Caco-2 (cell line): ENCODE data around the gene EIF2S1. TPM values are rescaled to one million over a fixed set of nuclear protein-coding genes. Genes with fewer than 3 reads are reported as not detected.

ENCODE experiments used
- BruUV-seq: library from RNA; stranded (reverse); fragments of 400-500 nt; replicated peaks from 2 replicates; lab custom pipeline; 2021; lab: Mats Ljungman, UMichigan
- CTCF ChIA-PET: fragments of 300-600 bp; sonication (Branson Sonifier 250); formaldehyde crosslinking; loops from one replicate; lab custom pipeline; 2022; ENCODE audit warnings: antibody characterized with exemption; lab: Charles Lee
- POLR2A ChIA-PET: fragments of 300-600 bp; sonication (Branson Sonifier 250); formaldehyde crosslinking; loops from one replicate; lab custom pipeline; 2022; ENCODE audit warnings: antibody characterized with exemption; lab: Charles Lee
- DNase-seq, 2 experiments: peaks; one replicate each; pipeline versions ENCODE4 v3.0.0 to v3.0.0-alpha.2; 2020 to 2022
- H3K27me3 ChIP-seq: replicated peaks from 2 replicates; pipeline ENCODE4 v1.6.0; 2011; ENCODE audit warnings: low read length; ENCODE audit not compliant: control insufficient read depth, insufficient read depth
- H3K36me3 ChIP-seq: 2 replicates; pipeline ENCODE4 v1.5.1; 2011; ENCODE audit warnings: low read length; ENCODE audit not compliant: control insufficient read depth, insufficient read depth
- H3K4me1 ChIP-seq: fragments of 250-450 bp; sonication (Bioruptor Pico); 2 replicates; pipeline ENCODE4 v1.5.1; 2020; ENCODE audit warnings: mild to moderate bottlenecking
- H3K4me3 ChIP-seq: 2 replicates; pipeline ENCODE4 v1.5.1; 2011; ENCODE audit warnings: low read depth, mild to moderate bottlenecking, control low read depth, low read length
- H3K9me3 ChIP-seq: fragments of 250-450 bp; sonication (Bioruptor Pico); 2 replicates; pipeline ENCODE4 v1.5.1; 2020; ENCODE audit warnings: mild to moderate bottlenecking, moderate library complexity
- H3K27ac Mint-ChIP-seq: one replicate; pipeline ENCODE4 v1.8.0; 2022; ENCODE audit warnings: mixed read lengths; ENCODE audit not compliant: unreplicated experiment
- H3K27me3 Mint-ChIP-seq: one replicate; pipeline ENCODE4 v1.8.0; 2022; ENCODE audit warnings: mixed read lengths; ENCODE audit not compliant: insufficient read depth, unreplicated experiment
- H3K36me3 Mint-ChIP-seq: one replicate; pipeline ENCODE4 v1.8.0; 2022; ENCODE audit warnings: mild to moderate bottlenecking, mixed read lengths; ENCODE audit not compliant: insufficient read depth, unreplicated experiment
- H3K4me1 Mint-ChIP-seq: one replicate; pipeline ENCODE4 v1.8.0; 2022; ENCODE audit warnings: low read depth, mixed read lengths; ENCODE audit not compliant: unreplicated experiment
- H3K4me3 Mint-ChIP-seq: one replicate; pipeline ENCODE4 v1.8.0; 2022; ENCODE audit warnings: mild to moderate bottlenecking, moderate library complexity, mixed read lengths; ENCODE audit not compliant: unreplicated experiment
- H3K9me3 Mint-ChIP-seq: one replicate; pipeline ENCODE4 v1.8.0; 2022; ENCODE audit warnings: mixed read lengths; ENCODE audit not compliant: unreplicated experiment
- CTCF ChIP-seq, 2 experiments: fragments of 200-600 bp in 1 of 2; IDR thresholded peaks; 1 replicate in 1 of 2; 2 replicates in 1 of 2; pipeline versions ENCODE4 v1.5.1 to v1.8.0; 2011 to 2022; ENCODE audit warnings: antibody characterized with exemption in 1 of 2, control low read depth in 1 of 2, inconsistent platforms in 1 of 2, low read depth in 1 of 2, low read length in 1 of 2, mild to moderate bottlenecking in 1 of 2, moderate library complexity in 1 of 2; ENCODE audit not compliant: insufficient read depth in 1 of 2, severe bottlenecking in 1 of 2, unreplicated experiment in 1 of 2
- intact Hi-C: fragments of 100-400 bp; cut with micrococcal nuclease; formaldehyde crosslinking; loops from one replicate; pipeline ENCODE4 v1.10.0; 2022; ENCODE audit not compliant: unreplicated experiment
- total RNA-seq: library from RNA; stranded (reverse); gene quantifications from 2 replicates; pipeline ENCODE4 v1.2.3, GENCODE V29; 2022

The EIF2S1 gene
- total RNA-seq, 1 experiment from 2014 or later = 144 TPM

- DNase-seq = no peak
- Histone ChIP-seq H3K36me3 (no peaks in the 10 kb centered on the region), H3K4me1 (peaks cover 13% of the 10 kb centered on the region), H3K4me3 (no peak overlapping the region), H3K27me3 (no peaks in the 10 kb centered on the region), H3K9me3 (no peaks in the 10 kb centered on the region)
- H3K4me3 Mint-ChIP-seq = peak overlapping the region; percentile 83
- H3K9me3 Mint-ChIP-seq = no peaks in the 10 kb centered on the region
- no TSS peak for BruUV-seq
- peaks cover 6% of the 10 kb centered on the region for H3K36me3 Mint-ChIP-seq
- peaks cover 16% of the 10 kb centered on the region for H3K4me1 Mint-ChIP-seq
- no peak overlapping the region for H3K27ac Mint-ChIP-seq
- ChIA-PET CTCF (interaction anchor here (1.6 kb wide), 1 partner anchor 51 kb away, joined by 4 read pairs; the partner anchor contains the start of gene ATP6V1D), POLR2A (interaction anchor here (0.5 to 0.6 kb wide), 2 partner anchors 50 to 234 kb away, joined by 3 to 4 read pairs; partner anchors contain the start of genes ATP6V1D and EIF2S1)
- H3K27me3 Mint-ChIP-seq = no peaks in the 10 kb centered on the region
- intact Hi-C loops = no loop called here
- TF ChIP-seq CTCF (IDR thresholded peaks at IDR 0.05; ENCODE audit: insufficient read depth in 1 of 2, low read depth in 1 of 2, low read length in 1 of 2, severe bottlenecking in 1 of 2, unreplicated experiment in 1 of 2) = no peak
These were observed 50.2 kb downstream of the EIF2S1 start for GRCh38 chr14:67410313-67410712.

DNA sequence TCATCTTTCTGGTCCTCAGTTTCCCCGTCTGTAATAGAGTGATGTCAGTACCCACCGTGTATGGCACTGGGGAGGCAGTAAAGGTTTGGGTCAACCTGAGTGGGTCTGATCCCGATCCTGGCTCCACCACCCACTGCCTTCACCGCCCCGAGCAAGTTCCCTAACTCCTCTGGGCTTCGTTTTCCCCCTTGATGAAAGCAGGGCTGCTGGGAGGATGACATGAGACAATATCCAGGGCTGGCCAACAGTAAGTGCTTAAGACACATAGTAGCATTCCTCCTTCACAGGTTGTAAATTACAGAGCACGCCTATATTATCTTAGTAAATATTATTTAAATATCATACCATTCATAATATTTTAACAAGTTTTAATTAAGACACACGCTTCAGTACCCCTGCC is 51.2 kb downstream of the EIF2S1 start:
- H3K4me1 Mint-ChIP-seq = peaks cover 21% of the 10 kb centered on the region
- no peak for TF ChIP-seq CTCF (IDR thresholded peaks at IDR 0.05; ENCODE audit: insufficient read depth in 1 of 2, low read depth in 1 of 2, low read length in 1 of 2, severe bottlenecking in 1 of 2, unreplicated experiment in 1 of 2)
- intact Hi-C loops = no loop called here
- Histone ChIP-seq H3K36me3 (no peaks in the 10 kb centered on the region), H3K27me3 (no peaks in the 10 kb centered on the region), H3K4me1 (peaks cover 16% of the 10 kb centered on the region), H3K4me3 (peak overlapping the region; percentile 67), H3K9me3 (no peaks in the 10 kb centered on the region)
- CTCF ChIA-PET = interaction anchor here (1.1 to 1.4 kb wide), 3 partner anchors 16 to 116 kb away, joined by 4 to 6 read pairs (median 4); no protein-coding TSS in a partner anchor
- H3K27ac Mint-ChIP-seq = peak overlapping the region; percentile 56
- no TSS peak for BruUV-seq
- no peak for DNase-seq
- H3K9me3 Mint-ChIP-seq = no peaks in the 10 kb centered on the region
- H3K36me3 Mint-ChIP-seq = peaks cover 3% of the 10 kb centered on the region
- H3K27me3 Mint-ChIP-seq = no peaks in the 10 kb centered on the region
- POLR2A ChIA-PET = interaction anchor here (1.2 kb wide), 1 partner anchor 130 kb away, joined by 7 read pairs; no protein-coding TSS in a partner anchor
- H3K4me3 Mint-ChIP-seq = peak overlapping the region; percentile 83

- H3K4me1 Mint-ChIP-seq = peaks cover 23% of the 10 kb centered on the region
- POLR2A ChIA-PET = interaction anchor here (1.2 kb wide), 1 partner anchor 130 kb away, joined by 7 read pairs; no protein-coding TSS in a partner anchor
- CTCF ChIA-PET = interaction anchor here (0.8 to 1.4 kb wide), 4 partner anchors 15 to 188 kb away, joined by 3 to 6 read pairs (median 4); no protein-coding TSS in a partner anchor
- H3K27ac Mint-ChIP-seq = peak within 1 kb of the TSS; percentile 56
- H3K4me3 Mint-ChIP-seq = peak within 1 kb of the TSS; percentile 83
- no peaks in the 10 kb centered on the region for H3K27me3 ChIP-seq
- intact Hi-C loops = no loop called here
- no peaks in the 10 kb centered on the region for H3K36me3 Mint-ChIP-seq
- no peaks in the 10 kb centered on the region for H3K36me3 ChIP-seq
- peak; percentile 78 to 88 for DNase-seq
- no peak for TF ChIP-seq CTCF (IDR thresholded peaks at IDR 0.05; ENCODE audit: insufficient read depth in 1 of 2, low read depth in 1 of 2, low read length in 1 of 2, severe bottlenecking in 1 of 2, unreplicated experiment in 1 of 2)
- peak within 1 kb of the TSS; percentile 67 for H3K4me3 ChIP-seq
- no peaks in the 10 kb centered on the region for H3K27me3 Mint-ChIP-seq
- no TSS peak for BruUV-seq
- no peaks in the 10 kb centered on the region for H3K9me3 Mint-ChIP-seq
- H3K9me3 ChIP-seq = no peaks in the 10 kb centered on the region
- H3K4me1 ChIP-seq = peaks cover 16% of the 10 kb centered on the region
These were observed 51.8 kb downstream of the EIF2S1 start, which contains the start of gene PLEK2 for GRCh38 chr14:67411820-67412421. TSS of gene PLEK2 (minus strand) at chr14:67412165. CDS start at chr14:67412059, 106 bp downstream.
